GM18499 (cell line): ENCODE measurements around the gene DAGLA.

Experiments
- ATAC-seq: cut with Tn5 transposase; IDR thresholded peaks from one replicate; pipeline ENCODE4 v1.9.1; 2021; ENCODE audit warnings: moderate number of reproducible peaks; ENCODE audit not compliant: insufficient read depth, unreplicated experiment

DAGLA gene

GRCh38 chr11:61720597-61720996 is 40.4 kb downstream of the DAGLA start:
- no peak for ATAC-seq

DNA sequence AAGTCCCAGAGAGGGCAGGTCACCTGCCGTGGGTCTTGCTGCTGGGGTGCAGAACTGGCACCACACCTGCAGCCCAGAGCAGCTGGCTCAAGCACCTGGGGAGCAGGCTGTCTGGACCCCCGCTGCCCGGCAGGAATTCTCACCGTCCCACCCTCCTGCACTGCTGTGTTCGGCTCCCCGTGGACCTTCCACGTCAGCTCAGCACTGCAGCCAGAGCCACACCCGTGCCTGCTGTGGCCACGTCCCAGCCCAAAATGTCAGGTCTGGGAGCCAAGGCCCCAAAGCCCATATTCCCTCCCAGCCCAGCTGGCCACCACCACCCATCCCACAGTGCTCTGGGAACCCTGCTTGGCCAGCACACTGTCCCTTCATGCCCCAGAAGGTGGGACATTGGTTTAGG is 44.2 kb downstream of the DAGLA start:
- ATAC-seq = no peak

GRCh38 chr11:61725781-61726231 is 45.6 kb downstream of the DAGLA start:
- no peak for ATAC-seq

GRCh38 chr11:61726775-61727174 is 46.6 kb downstream of the DAGLA start:
- no peak for ATAC-seq

DNA sequence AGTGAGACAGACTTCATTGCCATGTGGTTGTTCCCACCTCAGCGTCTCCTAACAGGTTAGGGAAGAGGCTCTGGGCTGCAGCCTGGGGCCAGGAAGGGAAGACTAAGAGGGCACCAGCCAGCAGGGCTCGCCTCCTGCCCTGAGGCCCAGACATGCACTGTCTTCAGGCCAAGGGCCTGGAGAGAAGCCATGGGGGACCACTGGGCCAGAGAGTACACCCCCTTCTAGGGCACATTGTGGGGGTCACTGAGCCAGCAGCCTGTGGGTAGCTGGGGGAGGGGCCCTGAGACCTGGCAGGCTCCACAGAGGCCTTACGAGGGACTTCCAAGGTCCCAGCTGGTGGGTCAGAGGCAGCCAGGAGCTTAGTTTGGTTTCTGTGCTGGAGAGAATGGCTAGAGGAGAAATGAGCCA is 47.2 kb downstream of the DAGLA start:
- no peak for ATAC-seq

DNA sequence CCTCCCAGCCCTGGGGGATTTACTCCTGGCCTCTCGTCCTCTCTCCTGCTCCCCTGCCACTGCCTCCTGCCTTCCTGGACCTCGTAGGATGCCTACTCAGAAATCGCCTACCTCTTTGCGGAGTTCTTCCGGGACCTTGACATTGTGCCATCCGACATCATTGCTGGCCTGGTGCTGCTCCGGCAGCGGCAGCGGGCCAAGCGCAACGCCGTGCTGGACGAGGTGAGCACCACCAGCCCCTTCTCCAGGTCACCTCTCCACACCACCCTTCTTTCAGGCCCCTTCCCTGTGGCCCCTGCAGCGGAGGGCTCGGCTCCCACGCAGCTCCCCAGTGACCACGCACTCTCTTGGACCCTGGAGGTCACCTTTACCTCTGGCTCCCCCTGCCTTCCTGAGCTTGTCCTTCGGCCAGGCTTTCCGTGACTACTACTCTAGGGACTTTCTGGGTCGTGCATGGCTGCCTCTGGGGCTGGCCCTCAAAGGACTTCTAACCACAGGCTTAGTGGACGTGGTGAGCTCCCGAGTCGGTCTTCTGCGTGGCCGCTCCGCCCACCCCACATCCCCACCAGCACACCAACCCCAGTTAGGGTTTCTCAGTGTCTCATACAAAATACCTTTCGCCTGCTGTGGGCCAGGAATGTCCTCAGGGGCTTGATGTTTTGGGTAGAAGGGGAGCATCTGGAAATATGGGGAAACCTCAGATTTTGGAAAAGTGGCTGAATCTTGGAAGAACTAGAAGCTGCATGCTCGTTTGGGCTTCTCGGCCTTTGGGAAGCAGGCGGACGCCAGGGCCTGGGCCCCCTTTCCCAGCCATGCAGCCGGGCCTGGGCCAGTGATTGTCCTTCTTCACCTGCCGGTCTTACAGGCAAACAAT is 48.1 kb downstream of the DAGLA start:
- no peak for ATAC-seq

- ATAC-seq = no peak
Observed at GRCh38 chr11:61728940-61729219, 48.7 kb downstream of the DAGLA start.

- no peak for ATAC-seq
Observed at GRCh38 chr11:61730240-61730994, 50.2 kb downstream of the DAGLA start.

DNA sequence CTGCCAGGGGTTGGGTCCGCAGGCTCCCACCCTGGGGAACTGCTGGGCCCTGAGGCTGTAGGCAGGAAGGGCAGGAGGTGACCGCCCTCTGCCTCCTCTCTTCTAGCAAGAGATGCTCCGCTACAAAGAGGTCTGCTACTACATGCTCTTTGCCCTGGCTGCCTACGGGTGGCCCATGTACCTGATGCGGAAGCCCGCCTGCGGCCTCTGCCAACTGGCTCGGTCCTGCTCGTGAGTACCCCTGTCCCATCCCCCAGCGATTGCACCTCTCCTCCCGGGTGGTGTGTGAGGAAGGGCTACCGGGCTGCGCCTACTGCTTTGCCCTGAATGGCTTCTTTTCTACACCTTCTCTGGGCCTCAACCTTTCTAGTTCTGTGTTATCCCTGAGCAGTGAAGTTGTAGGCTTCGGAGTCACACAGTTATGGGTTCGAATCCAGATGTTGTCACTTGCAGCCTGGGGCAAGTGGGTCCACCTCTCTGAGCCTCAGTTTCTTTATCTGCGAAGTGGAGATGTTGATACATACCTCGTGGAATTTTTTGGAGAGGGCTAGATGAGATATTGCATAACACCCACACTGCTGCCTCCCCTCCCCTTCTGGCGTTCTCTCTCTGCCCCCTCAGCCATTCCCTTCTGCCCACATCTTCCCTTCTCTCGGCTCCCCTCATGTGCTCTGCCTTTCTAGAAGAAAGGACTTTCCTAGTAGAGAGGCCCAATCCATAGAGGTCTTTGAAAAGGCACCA is 51.2 kb downstream of the DAGLA start:
- no peak for ATAC-seq

DNA sequence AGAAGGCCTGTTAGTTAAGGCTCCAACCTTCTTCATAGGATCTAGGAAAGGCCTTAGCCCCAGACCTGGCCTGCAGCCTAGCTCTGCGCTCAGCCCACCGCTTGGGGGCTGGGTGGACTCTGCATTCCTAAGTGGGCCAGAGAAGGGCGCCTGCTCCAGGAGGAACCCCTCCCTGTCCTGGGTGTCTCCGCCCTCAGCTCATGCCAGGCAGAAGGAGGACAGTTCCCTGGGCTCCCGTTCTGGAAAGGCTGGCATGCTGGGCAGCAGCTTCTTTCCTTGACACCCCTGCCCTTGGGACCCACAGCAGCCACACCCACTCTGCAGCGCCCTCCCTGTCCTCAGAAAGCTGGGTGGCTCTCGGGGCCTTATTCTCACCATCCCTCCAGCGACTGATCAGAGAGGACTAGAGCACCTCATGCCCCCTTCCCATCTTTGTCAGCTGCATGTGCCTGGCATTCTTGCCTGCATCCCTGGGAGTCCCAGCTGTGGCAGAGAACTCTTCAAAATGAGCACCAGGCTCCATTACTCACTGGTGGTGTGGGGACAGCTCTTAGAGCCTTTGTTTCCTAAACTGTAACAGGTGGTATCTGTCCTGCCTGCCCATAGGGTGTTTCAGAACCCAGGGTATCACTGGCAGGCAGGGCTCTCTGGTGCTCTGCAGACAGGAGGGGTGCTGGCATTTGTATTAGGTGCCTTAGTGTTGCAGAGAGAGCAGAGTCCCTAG is 51.9 kb downstream of the DAGLA start:
- ATAC-seq = no peak

- ATAC-seq = no peak
Observed at GRCh38 chr11:61732705-61733104, 52.5 kb downstream of the DAGLA start.

- peak; percentile 52 for ATAC-seq
Observed at GRCh38 chr11:61733120-61733978, 53.2 kb downstream of the DAGLA start.

GRCh38 chr11:61734767-61735166 is 54.6 kb downstream of the DAGLA start:
- no peak for ATAC-seq

DNA sequence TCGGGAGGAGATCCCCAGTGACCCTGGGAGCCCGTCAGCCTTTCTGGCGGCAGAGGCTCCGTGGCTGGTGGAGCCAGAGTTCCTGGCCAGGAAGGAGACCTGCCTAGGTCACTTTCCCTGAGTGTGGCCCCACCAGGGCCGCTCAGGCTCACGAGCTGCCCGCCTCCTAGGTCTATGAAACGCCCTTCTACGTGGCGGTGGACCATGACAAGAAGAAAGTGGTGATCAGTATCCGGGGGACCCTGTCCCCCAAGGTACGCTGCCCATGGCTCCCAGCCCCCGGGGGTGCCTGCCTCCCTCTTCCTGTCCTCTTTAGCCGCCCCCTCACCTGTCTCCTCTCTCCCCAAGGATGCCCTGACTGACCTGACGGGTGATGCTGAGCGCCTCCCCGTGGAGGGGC is 55.2 kb downstream of the DAGLA start:
- no peak for ATAC-seq

- ATAC-seq = no peak
Observed at GRCh38 chr11:61736310-61736709, 56.1 kb downstream of the DAGLA start.

DNA sequence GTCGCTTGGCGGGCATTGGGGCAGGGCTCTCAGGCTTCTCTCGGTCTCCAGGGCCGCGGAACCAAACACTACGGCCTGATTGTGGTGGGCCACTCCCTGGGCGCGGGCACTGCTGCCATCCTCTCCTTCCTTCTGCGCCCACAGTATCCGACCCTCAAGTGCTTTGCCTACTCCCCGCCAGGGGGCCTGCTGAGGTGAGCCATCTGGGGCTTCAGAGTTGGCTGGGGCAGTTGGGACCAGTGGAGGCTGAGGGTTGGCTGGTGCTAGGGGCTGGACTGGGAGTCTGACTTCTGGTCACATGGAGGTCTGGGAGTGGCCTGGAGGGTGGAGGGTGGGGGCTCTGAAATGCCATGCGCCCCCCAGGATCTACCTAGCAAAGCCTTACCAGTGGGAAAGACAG is 56.9 kb downstream of the DAGLA start:
- ATAC-seq = no peak

- ATAC-seq = no peak
Observed at GRCh38 chr11:61737636-61738386, 57.6 kb downstream of the DAGLA start.

DNA sequence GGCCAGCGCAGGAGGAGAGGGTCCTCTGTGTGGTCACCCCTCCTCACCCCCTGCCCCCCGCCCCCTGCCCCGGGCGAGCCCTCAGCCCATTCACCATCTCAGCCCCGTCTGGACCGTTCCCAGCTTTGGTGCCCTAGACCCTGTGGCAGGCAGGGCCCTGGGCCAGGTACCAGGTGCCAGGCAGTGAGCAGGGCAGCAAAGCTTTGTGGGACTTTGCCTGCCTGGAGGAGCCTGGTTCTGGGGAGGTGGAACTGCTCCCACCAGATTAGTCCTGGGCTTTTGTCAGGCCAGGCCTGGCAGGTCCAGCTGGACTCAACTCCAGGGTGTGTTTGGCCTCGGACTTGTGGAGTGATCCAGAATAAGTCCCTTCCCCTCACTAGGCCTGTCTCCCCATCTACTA is 58.6 kb downstream of the DAGLA start:
- ATAC-seq = no peak

- ATAC-seq = no peak
Observed at GRCh38 chr11:61739413-61739812, 59.2 kb downstream of the DAGLA start.
